ENCODE measurements around the gene PYY. TPM values are rescaled to one million over a fixed set of nuclear protein-coding genes. Genes with fewer than 3 reads are reported as not detected.

PYY gene
- total RNA-seq, 4 donors from 2014 or later: not detected

DNA sequence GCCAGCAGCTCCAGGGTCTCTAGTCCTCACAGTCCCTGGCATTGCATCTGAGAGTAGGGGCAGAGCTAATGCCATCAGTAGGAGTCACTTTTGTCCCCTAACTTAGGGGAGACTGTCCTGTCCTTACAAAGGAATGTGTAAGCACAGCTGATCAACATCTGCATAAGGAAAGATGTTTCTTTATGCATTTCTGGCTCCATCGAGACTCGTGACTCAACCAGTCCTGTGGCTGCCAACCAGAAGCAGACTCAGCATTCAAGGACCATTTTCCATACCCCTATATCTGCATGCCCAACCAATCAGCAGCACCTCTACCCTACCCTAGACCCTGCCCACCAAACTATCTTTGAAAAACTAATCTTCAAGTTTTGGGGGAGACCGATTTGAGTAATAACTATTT is 38.2 kb downstream of the PYY start:
- Histone ChIP-seq H3K36me3 (no peaks in the 10 kb centered on the region), H3K4me1 (peaks cover 0 to 13% (median 10%) of the 10 kb centered on the region in 4 donors), H3K9me3 (no peaks in the 10 kb centered on the region), H3K4me3 (no peak overlapping the region), H3K27me3 (peaks cover 0 to 38% (median 0%) of the 10 kb centered on the region in 4 donors), H3K27ac (replicated peaks in 1 of 4) (no peak overlapping the region)
- TF ChIP-seq POLR2A (IDR thresholded peaks at IDR 0.05; ENCODE audit: low read depth) (no peak), EP300 (IDR thresholded peaks at IDR 0.05) (no peak), POLR2AphosphoS5 (IDR thresholded peaks at IDR 0.05) (no peak)
- TF ChIP-seq, protein P1, sequence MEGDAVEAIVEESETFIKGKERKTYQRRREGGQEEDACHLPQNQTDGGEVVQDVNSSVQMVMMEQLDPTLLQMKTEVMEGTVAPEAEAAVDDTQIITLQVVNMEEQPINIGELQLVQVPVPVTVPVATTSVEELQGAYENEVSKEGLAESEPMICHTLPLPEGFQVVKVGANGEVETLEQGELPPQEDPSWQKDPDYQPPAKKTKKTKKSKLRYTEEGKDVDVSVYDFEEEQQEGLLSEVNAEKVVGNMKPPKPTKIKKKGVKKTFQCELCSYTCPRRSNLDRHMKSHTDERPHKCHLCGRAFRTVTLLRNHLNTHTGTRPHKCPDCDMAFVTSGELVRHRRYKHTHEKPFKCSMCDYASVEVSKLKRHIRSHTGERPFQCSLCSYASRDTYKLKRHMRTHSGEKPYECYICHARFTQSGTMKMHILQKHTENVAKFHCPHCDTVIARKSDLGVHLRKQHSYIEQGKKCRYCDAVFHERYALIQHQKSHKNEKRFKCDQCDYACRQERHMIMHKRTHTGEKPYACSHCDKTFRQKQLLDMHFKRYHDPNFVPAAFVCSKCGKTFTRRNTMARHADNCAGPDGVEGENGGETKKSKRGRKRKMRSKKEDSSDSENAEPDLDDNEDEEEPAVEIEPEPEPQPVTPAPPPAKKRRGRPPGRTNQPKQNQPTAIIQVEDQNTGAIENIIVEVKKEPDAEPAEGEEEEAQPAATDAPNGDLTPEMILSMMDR (IDR thresholded peaks at IDR 0.05): no peak
- DNase-seq (ENCODE audit: extremely low spot score): no peak
- intact Hi-C loops (cut with DNase I): no loop called here
- WGBS: 78% methylated on average over 3 of the region's 3 CpGs

DNA sequence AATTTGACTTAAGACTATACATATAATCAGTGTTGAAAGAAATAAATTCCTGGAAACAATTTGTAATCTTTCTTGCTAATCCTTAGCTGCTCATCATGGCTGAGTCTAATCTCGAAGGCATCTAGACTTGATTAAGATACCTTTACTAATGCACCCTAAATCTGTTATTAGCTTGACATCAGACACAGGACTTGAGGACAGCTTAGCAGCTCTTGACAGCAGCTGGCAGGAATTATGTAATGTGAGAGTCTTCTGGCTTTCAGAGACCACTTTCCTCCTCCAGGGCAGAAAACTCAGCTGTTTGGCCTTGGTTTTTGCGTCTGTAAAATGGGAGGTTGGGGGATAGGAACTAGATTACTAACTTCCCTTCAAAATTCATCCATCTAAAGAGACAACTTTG is 39.3 kb downstream of the PYY start:
- TF ChIP-seq, protein P1 (IDR thresholded peaks at IDR 0.05): no peak
- TF ChIP-seq POLR2A (IDR thresholded peaks at IDR 0.05; ENCODE audit: low read depth) (no peak), POLR2AphosphoS5 (IDR thresholded peaks at IDR 0.05) (no peak), EP300 (IDR thresholded peaks at IDR 0.05) (no peak)
- no peaks in the 10 kb centered on the region for H3K36me3 ChIP-seq
- H3K4me1 ChIP-seq: peaks cover 0 to 13% (median 10%) of the 10 kb centered on the region in 4 donors
- H3K9me3 ChIP-seq: no peaks in the 10 kb centered on the region
- intact Hi-C loops (cut with DNase I): no loop called here
- no peak overlapping the region for H3K27ac ChIP-seq (replicated peaks in 1 of 4)
- H3K27me3 ChIP-seq: peaks cover 0 to 35% (median 0%) of the 10 kb centered on the region in 4 donors
- 71% methylated on average over 2 of the region's 2 CpGs for WGBS
- no peak overlapping the region for H3K4me3 ChIP-seq
- DNase-seq (ENCODE audit: extremely low spot score): no peak

DNA sequence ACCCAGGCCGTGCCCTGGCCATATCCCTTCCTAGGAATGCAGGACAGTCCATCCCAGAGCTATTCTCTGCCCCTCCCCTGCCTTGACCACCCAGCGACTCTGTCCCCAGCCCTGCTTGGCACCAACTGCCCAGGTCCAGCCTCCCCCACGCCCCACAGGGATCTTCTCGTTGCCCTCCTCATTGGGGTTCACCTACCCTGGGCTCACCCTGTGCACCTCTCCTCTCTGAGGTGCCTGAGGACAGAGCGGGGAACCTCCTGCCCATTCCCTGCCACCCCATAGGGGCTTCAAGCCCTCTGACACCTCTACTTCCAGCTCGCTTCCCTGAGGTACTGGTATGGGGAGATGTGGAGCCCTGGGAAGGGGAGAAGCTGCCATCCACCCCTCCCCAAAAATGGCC is 40.2 kb downstream of the PYY start:
- no peak overlapping the region for H3K27ac ChIP-seq (replicated peaks in 1 of 4)
- H3K27me3 ChIP-seq: peaks cover 0 to 27% (median 0%) of the 10 kb centered on the region in 4 donors
- no peak overlapping the region for H3K4me3 ChIP-seq
- intact Hi-C loops (cut with DNase I): no loop called here
- no peaks in the 10 kb centered on the region for H3K9me3 ChIP-seq
- DNase-seq (ENCODE audit: extremely low spot score): no peak
- WGBS: 84% methylated on average over 5 of the region's 6 CpGs
- H3K36me3 ChIP-seq: no peaks in the 10 kb centered on the region
- TF ChIP-seq, protein P1 (IDR thresholded peaks at IDR 0.05): no peak
- no peak for TF ChIP-seq POLR2AphosphoS5 (IDR thresholded peaks at IDR 0.05)
- no peak for TF ChIP-seq EP300 (IDR thresholded peaks at IDR 0.05)
- TF ChIP-seq POLR2A (IDR thresholded peaks at IDR 0.05; ENCODE audit: low read depth): no peak
- peaks cover under 1 to 17% (median 13%) of the 10 kb centered on the region in 4 donors for H3K4me1 ChIP-seq

DNA sequence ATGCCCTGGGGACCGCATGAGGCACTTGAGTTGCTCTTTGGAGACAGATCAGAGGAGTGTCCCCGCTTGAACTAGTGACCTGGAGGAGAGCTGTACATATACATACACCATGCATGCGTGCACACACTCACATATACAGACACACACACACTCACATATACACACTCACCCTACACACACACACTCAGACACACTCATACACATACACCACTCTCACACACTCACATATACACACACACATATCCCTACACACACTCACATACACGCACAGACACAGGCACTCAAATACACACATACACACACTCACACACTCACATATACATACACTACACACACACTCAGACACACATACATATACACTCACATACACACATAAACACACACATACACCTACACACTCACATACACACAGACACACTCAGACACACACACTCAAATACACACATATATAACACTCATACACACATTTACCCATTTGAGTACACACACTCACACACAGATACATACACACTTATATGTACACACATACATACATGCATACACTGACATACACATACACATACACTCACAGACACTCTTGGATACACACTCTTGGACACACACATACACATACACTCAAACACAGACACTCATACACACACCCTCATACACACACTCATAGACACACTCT is 41.0 kb downstream of the PYY start:
- H3K4me3 ChIP-seq: no peak overlapping the region
- peaks cover 8 to 21% (median 18%) of the 10 kb centered on the region in 4 donors for H3K4me1 ChIP-seq
- 76% methylated on average over 4 of the region's 4 CpGs for WGBS
- no peak for DNase-seq (ENCODE audit: extremely low spot score)
- TF ChIP-seq, protein P1 (IDR thresholded peaks at IDR 0.05): no peak
- TF ChIP-seq POLR2A (IDR thresholded peaks at IDR 0.05; ENCODE audit: low read depth) (no peak), EP300 (IDR thresholded peaks at IDR 0.05) (no peak), POLR2AphosphoS5 (IDR thresholded peaks at IDR 0.05) (no peak)
- H3K27me3 ChIP-seq: peaks cover 0 to 19% (median 0%) of the 10 kb centered on the region in 4 donors
- H3K9me3 ChIP-seq: no peaks in the 10 kb centered on the region
- intact Hi-C loops (cut with DNase I): no loop called here
- no peak overlapping the region for H3K27ac ChIP-seq (replicated peaks in 1 of 4)
- no peaks in the 10 kb centered on the region for H3K36me3 ChIP-seq

Data from esophagus muscularis mucosa (tissue), 4 donors.